ENCODE data around the gene GINS2. TPM values are rescaled to one million over a fixed set of nuclear protein-coding genes. Genes with fewer than 3 reads are reported as not detected.

The GINS2 gene
- total RNA-seq, 2 experiments from 2014 or later = 59.9 to 62.9 TPM

DNA sequence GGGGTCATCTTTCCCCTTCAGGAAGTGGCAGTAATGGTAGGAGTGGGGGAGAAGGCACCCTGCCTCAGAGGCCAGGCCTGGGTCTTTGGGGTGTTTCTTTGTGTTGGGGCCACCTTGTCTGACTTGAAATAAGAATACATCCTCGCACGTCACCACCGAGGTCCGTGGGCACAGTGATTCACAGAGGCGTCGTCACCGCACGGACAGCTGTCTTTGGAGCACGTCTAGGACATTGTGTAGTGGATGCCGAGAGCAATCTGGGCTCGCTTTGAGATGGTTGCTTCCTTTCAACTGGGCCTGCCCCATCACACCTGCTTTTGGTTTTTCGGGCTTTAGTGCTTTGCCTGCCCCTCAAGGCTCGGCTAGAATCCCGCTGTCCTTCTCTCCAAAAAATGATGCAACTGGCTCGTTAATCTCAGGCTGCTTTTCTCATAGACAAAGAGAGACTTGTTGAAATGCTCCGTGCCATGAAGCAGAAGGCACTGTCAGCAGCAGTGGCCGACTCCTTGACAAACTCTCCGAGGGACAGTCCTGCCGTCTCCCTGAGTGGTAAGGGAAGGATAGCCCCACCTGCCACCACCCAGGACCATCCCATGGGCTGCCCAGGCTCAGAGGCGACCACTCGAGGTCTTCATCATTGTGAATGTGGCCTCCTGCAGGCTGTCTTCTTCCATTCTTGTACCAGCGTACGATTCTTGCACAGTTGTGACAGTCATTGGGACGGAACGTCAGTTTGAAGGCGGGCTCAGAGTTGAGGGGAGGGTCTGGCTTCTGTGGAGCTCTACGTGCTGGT lies 24.0 kb downstream of the GINS2 start:
- ATAC-seq = no peak
- Mint-ChIP-seq H3K4me1 (ENCODE audit: low read depth) (no peaks in the 10 kb centered on the region), H3K9me3 (no peaks in the 10 kb centered on the region), H3K27ac (no peak overlapping the region), H3K27me3 (no peaks in the 10 kb centered on the region), H3K36me3 (ENCODE audit: low read depth) (peaks cover 25% of the 10 kb centered on the region), H3K4me3 (no peak overlapping the region)
- ChIA-PET CTCF (no interaction called here), POLR2A (no interaction called here)
- DNase-seq = no peak
- intact Hi-C loops (cut with micrococcal nuclease) = no loop called here
- TF ChIP-seq CTCF (IDR thresholded peaks at IDR 0.05) = no peak

GRCh38 chr16:85663891-85664321 lies 24.8 kb downstream of the GINS2 start:
- ChIA-PET CTCF (no interaction called here), POLR2A (no interaction called here)
- DNase-seq (no peak), ATAC-seq (no peak)
- no peaks in the 10 kb centered on the region for H3K9me3 Mint-ChIP-seq
- no peaks in the 10 kb centered on the region for H3K4me1 Mint-ChIP-seq (ENCODE audit: low read depth)
- no peak overlapping the region for H3K27ac Mint-ChIP-seq
- intact Hi-C loops (cut with micrococcal nuclease) = no loop called here
- TF ChIP-seq CTCF (IDR thresholded peaks at IDR 0.05) = no peak
- H3K27me3 Mint-ChIP-seq = no peaks in the 10 kb centered on the region
- H3K36me3 Mint-ChIP-seq (ENCODE audit: low read depth) = peaks cover 26% of the 10 kb centered on the region
- no peak overlapping the region for H3K4me3 Mint-ChIP-seq

DNA sequence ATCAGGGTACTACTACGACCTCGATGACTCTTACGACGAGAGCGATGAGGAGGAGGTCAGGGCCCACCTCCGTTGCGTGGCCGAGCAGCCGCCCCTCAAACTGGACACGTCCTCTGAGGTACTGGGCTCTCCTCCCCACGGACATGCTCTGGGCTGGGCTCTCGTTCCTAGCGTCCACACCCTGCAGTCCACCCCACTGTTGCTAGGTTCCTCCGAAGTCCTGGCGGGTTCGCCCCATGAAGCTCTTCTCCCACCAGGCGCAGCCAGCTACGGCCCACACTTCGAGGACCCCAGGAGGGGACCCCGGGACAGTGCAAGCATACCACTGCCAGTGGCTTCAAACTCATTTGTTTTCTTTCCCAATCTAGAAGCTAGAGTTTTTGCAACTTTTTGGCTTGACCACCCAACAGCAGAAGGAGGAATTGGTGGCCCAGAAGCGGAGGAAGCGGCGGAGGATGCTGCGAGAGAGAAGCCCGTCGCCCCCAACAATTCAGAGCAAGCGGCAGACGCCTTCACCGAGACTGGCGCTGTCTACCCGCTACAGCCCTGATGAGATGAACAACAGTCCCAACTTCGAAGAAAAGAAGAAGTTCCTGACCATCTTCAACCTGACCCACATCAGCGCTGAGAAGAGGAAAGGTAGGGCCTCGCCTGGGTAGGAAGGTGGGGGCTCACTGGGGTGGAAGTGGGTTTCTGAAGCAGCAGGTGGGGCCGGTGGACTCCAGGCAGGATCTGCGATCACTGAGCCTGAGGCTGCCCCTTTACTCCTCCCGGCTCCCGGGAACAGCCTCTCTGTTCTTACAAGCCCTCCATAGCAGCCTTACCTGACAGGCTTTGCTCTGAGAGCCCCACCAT lies 25.6 kb downstream of the GINS2 start:
- Mint-ChIP-seq H3K27ac (no peak overlapping the region), H3K9me3 (no peaks in the 10 kb centered on the region), H3K27me3 (no peaks in the 10 kb centered on the region), H3K4me3 (no peak overlapping the region), H3K36me3 (ENCODE audit: low read depth) (peaks cover 22% of the 10 kb centered on the region), H3K4me1 (ENCODE audit: low read depth) (no peaks in the 10 kb centered on the region)
- intact Hi-C loops (cut with micrococcal nuclease) = no loop called here
- ATAC-seq (no peak), DNase-seq (no peak)
- ChIA-PET CTCF (interaction anchor here (8.2 kb wide), 1 partner anchor 55 kb away, joined by 84 read pairs; no protein-coding TSS in a partner anchor), POLR2A (interaction anchor here (1.4 kb wide), 1 partner anchor 9 kb away, joined by 3 read pairs; no protein-coding TSS in a partner anchor)
- TF ChIP-seq CTCF (IDR thresholded peaks at IDR 0.05) = no peak

DNA sequence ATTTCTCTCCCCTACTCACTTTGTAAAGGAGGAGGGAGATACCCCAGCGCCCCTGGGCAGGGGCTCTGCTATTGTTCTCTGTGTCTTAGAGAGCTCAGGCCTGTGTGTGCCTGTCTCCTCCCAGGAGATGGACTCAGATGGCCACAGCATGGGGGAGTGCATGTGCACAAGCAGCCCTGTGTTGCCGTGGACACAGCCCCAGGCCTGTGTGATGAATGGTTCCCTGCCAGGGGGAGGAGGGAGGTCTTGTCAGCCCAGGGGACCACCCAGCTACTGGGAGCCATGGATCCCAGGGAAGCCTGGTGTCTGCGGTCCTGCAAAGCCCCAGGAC lies 26.3 kb downstream of the GINS2 start:
- Mint-ChIP-seq H3K36me3 (ENCODE audit: low read depth) (peaks cover 22% of the 10 kb centered on the region), H3K27me3 (no peaks in the 10 kb centered on the region), H3K27ac (no peak overlapping the region), H3K9me3 (no peaks in the 10 kb centered on the region), H3K4me1 (ENCODE audit: low read depth) (no peaks in the 10 kb centered on the region), H3K4me3 (no peak overlapping the region)
- CTCF ChIA-PET = interaction anchor here (8.2 kb wide), 1 partner anchor 56 kb away, joined by 84 read pairs; no protein-coding TSS in a partner anchor
- POLR2A ChIA-PET = interaction anchor here (1.4 kb wide), 1 partner anchor 10 kb away, joined by 3 read pairs; no protein-coding TSS in a partner anchor
- ATAC-seq (no peak), DNase-seq (no peak)
- intact Hi-C loops (cut with micrococcal nuclease) = no loop called here
- TF ChIP-seq CTCF (IDR thresholded peaks at IDR 0.05) = no peak

Measured in activated CD8-positive, alpha-beta T cell treated with anti-CD3 and anti-CD28 coated beads for 36 hours (primary cell).